ENCODE measurements around the gene NLRP10. TPM values are rescaled to one million over a fixed set of nuclear protein-coding genes. Genes with fewer than 3 reads are reported as not detected.

NLRP10 gene
- total RNA-seq, 1 experiment from 2014 or later, result 0.20 TPM

- peaks cover 13% of the 10 kb centered on the region for H3K27me3 Mint-ChIP-seq (ENCODE audit: insufficient read depth, unreplicated experiment)
- Histone ChIP-seq H3K4me3 (ENCODE audit: low read depth, low read length) (no peak overlapping the region), H3K4me1 (no peaks in the 10 kb centered on the region), H3K27me3 (replicated peaks; ENCODE audit: control insufficient read depth, insufficient read depth, low read length) (no peaks in the 10 kb centered on the region), H3K9me3 (no peaks in the 10 kb centered on the region), H3K36me3 (ENCODE audit: control insufficient read depth, insufficient read depth, low read length) (no peaks in the 10 kb centered on the region)
- peaks cover 7% of the 10 kb centered on the region for H3K36me3 Mint-ChIP-seq (ENCODE audit: insufficient read depth, unreplicated experiment)
- no peaks in the 10 kb centered on the region for H3K9me3 Mint-ChIP-seq (ENCODE audit: unreplicated experiment)
- CTCF ChIA-PET, result interaction anchor here (6.3 to 7.4 kb wide), 2 partner anchors 82 to 88 kb away, joined by 77 to 213 read pairs; no protein-coding TSS in a partner anchor
- no peak overlapping the region for H3K4me3 Mint-ChIP-seq (ENCODE audit: unreplicated experiment)
- no TSS peak for BruUV-seq (replicated peaks)
- no peak for DNase-seq
- TF ChIP-seq CTCF (IDR thresholded peaks at IDR 0.05; ENCODE audit: insufficient read depth in 1 of 2, low read depth in 1 of 2, low read length in 1 of 2, severe bottlenecking in 1 of 2, unreplicated experiment in 1 of 2), result no peak
- POLR2A ChIA-PET, result no interaction called here
- intact Hi-C loops (cut with micrococcal nuclease; ENCODE audit: unreplicated experiment), result no loop called here
- no peak overlapping the region for H3K27ac Mint-ChIP-seq (ENCODE audit: unreplicated experiment)
- H3K4me1 Mint-ChIP-seq (ENCODE audit: low read depth, unreplicated experiment), result no peaks in the 10 kb centered on the region
Measured at GRCh38 chr11:8011371-8011770, 46.1 kb upstream of the NLRP10 start.

- Mint-ChIP-seq H3K4me3 (ENCODE audit: unreplicated experiment) (no peak overlapping the region), H3K27ac (ENCODE audit: unreplicated experiment) (peak overlapping the region; percentile 3), H3K4me1 (ENCODE audit: low read depth, unreplicated experiment) (no peaks in the 10 kb centered on the region), H3K27me3 (ENCODE audit: insufficient read depth, unreplicated experiment) (peaks cover 11% of the 10 kb centered on the region), H3K9me3 (ENCODE audit: unreplicated experiment) (no peaks in the 10 kb centered on the region), H3K36me3 (ENCODE audit: insufficient read depth, unreplicated experiment) (peaks cover 7% of the 10 kb centered on the region)
- CTCF ChIA-PET, result interaction anchor here (1.2 to 7.4 kb wide), 3 partner anchors 20 to 90 kb away, joined by 3 to 213 read pairs (median 77); no protein-coding TSS in a partner anchor
- no TSS peak for BruUV-seq (replicated peaks)
- no peaks in the 10 kb centered on the region for H3K9me3 ChIP-seq
- TF ChIP-seq CTCF (IDR thresholded peaks at IDR 0.05; ENCODE audit: insufficient read depth in 1 of 2, low read depth in 1 of 2, low read length in 1 of 2, severe bottlenecking in 1 of 2, unreplicated experiment in 1 of 2), result no peak
- no peak overlapping the region for H3K4me3 ChIP-seq (ENCODE audit: low read depth, low read length)
- no peaks in the 10 kb centered on the region for H3K4me1 ChIP-seq
- no peak for DNase-seq
- intact Hi-C loops (cut with micrococcal nuclease; ENCODE audit: unreplicated experiment), result loop anchor here (10.0 kb wide), 2 partner anchors 185 to 555 kb away; no protein-coding TSS in a partner anchor
- POLR2A ChIA-PET, result no interaction called here
- no peaks in the 10 kb centered on the region for H3K36me3 ChIP-seq (ENCODE audit: control insufficient read depth, insufficient read depth, low read length)
- H3K27me3 ChIP-seq (replicated peaks; ENCODE audit: control insufficient read depth, insufficient read depth, low read length), result no peaks in the 10 kb centered on the region
Measured at GRCh38 chr11:8009856-8010255, 44.6 kb upstream of the NLRP10 start.

GRCh38 chr11:8008212-8008611, 43.0 kb upstream of the NLRP10 start:
- CTCF ChIA-PET, result interaction anchor here (0.5 to 7.4 kb wide), 4 partner anchors 11 to 92 kb away, joined by 3 to 213 read pairs (median 40); no protein-coding TSS in a partner anchor
- intact Hi-C loops (cut with micrococcal nuclease; ENCODE audit: unreplicated experiment), result loop anchor here (10.0 kb wide), 2 partner anchors 187 to 557 kb away; no protein-coding TSS in a partner anchor
- BruUV-seq (replicated peaks), result no TSS peak

More at GRCh38 chr11:8008212-8008611, 43.0 kb upstream of the NLRP10 start:
- DNase-seq, result no peak
- H3K27me3 ChIP-seq (replicated peaks; ENCODE audit: control insufficient read depth, insufficient read depth, low read length), result no peaks in the 10 kb centered on the region
- no peak overlapping the region for H3K4me3 ChIP-seq (ENCODE audit: low read depth, low read length)
- H3K9me3 ChIP-seq, result no peaks in the 10 kb centered on the region
- Mint-ChIP-seq H3K4me3 (ENCODE audit: unreplicated experiment) (no peak overlapping the region), H3K27me3 (ENCODE audit: insufficient read depth, unreplicated experiment) (peaks cover 11% of the 10 kb centered on the region), H3K36me3 (ENCODE audit: insufficient read depth, unreplicated experiment) (peaks cover 7% of the 10 kb centered on the region), H3K9me3 (ENCODE audit: unreplicated experiment) (no peaks in the 10 kb centered on the region), H3K27ac (ENCODE audit: unreplicated experiment) (no peak overlapping the region), H3K4me1 (ENCODE audit: low read depth, unreplicated experiment) (no peaks in the 10 kb centered on the region)
- POLR2A ChIA-PET, result no interaction called here
- no peak for TF ChIP-seq CTCF (IDR thresholded peaks at IDR 0.05; ENCODE audit: insufficient read depth in 1 of 2, low read depth in 1 of 2, low read length in 1 of 2, severe bottlenecking in 1 of 2, unreplicated experiment in 1 of 2)
- H3K4me1 ChIP-seq, result no peaks in the 10 kb centered on the region
- H3K36me3 ChIP-seq (ENCODE audit: control insufficient read depth, insufficient read depth, low read length), result no peaks in the 10 kb centered on the region

Data from Caco-2 (cell line).